IMR-90 (cell line): Measurements from ENCODE around the gene ZNF641. TPM values are rescaled to one million over a fixed set of nuclear protein-coding genes. Genes with fewer than 3 reads are reported as not detected.

Experiments used
- ATAC-seq: fragments of 200-7000 bp; cut with Tn5 transposase; 2 replicates; pipeline ENCODE4 v1.9.1; 2020; ENCODE audit warnings: low read depth, mild to moderate bottlenecking, moderate library complexity
- BruUV-seq: library from RNA; stranded (reverse); fragments of 400-500 nt; replicated peaks from 2 replicates; lab custom pipeline; 2021; lab: Mats Ljungman, UMichigan
- CTCF ChIA-PET: fragments of 300-600 bp; formaldehyde crosslinking; extraction: SDS; loops from one replicate; lab custom pipeline; 2021; ENCODE audit warnings: antibody characterized with exemption; lab: Yijun Ruan, JAX
- POLR2A ChIA-PET: fragments of 300-600 bp; sonication (Branson Sonifier 250); formaldehyde crosslinking; loops from one replicate; lab custom pipeline; 2022; ENCODE audit warnings: antibody characterized with exemption; ENCODE audit not compliant: unreplicated experiment; lab: Charles Lee
- DNase-seq: peaks from one replicate; pipeline ENCODE4 v3.0.0; 2013
- H2AFZ ChIP-seq: replicated peaks from 2 replicates; pipeline ENCODE3; 2013; ENCODE audit warnings: low read length, mild to moderate bottlenecking; ENCODE audit not compliant: poor library complexity
- H2AK5ac ChIP-seq: 2 replicates; pipeline ENCODE4 v1.6.1; 2013; ENCODE audit warnings: low read depth, low read length, inconsistent platforms
- H2AK9ac ChIP-seq: replicated peaks from 2 replicates; pipeline ENCODE3; 2013; ENCODE audit warnings: mild to moderate bottlenecking, low read depth, low read length, moderate library complexity; ENCODE audit not compliant: poor library complexity
- H2BK120ac ChIP-seq: 2 replicates; pipeline ENCODE4 v1.6.1; 2013; ENCODE audit warnings: low read depth, low read length, inconsistent platforms
- H2BK15ac ChIP-seq: 3 replicates; pipeline ENCODE4 v1.6.1; 2013; ENCODE audit warnings: low read depth, low read length, inconsistent platforms
- H2BK20ac ChIP-seq: 2 replicates; pipeline ENCODE4 v1.6.1; 2013; ENCODE audit warnings: low read depth, mild to moderate bottlenecking, inconsistent platforms, low read length, moderate library complexity
- H2BK5ac ChIP-seq: 2 replicates; pipeline ENCODE4 v1.6.1; 2013; ENCODE audit warnings: mild to moderate bottlenecking, low read depth, low read length, inconsistent platforms; ENCODE audit not compliant: poor library complexity, severe bottlenecking
- H3K14ac ChIP-seq: replicated peaks from 2 replicates; pipeline ENCODE4 v1.6.1; 2013; ENCODE audit warnings: low read depth, low read length, inconsistent platforms
- H3K18ac ChIP-seq: 2 replicates; pipeline ENCODE4 v1.6.1; 2013; ENCODE audit warnings: low read depth, low read length, control low read depth
- H3K23ac ChIP-seq: 2 replicates; pipeline ENCODE4 v1.6.1; 2013; ENCODE audit warnings: low read depth, low read length, inconsistent platforms
- H3K27ac ChIP-seq: 2 replicates; pipeline ENCODE4 v1.5.1; 2013; ENCODE audit warnings: mild to moderate bottlenecking, control low read depth, low read length; ENCODE audit not compliant: insufficient read depth
- H3K27me3 ChIP-seq: 2 replicates; pipeline ENCODE4 v1.6.1; 2013; ENCODE audit warnings: low read length; ENCODE audit not compliant: control insufficient read depth, insufficient read depth
- H3K36me3 ChIP-seq: 2 replicates; pipeline ENCODE4 v1.6.1; 2013; ENCODE audit warnings: low read length, mixed read lengths; ENCODE audit not compliant: control insufficient read depth, insufficient read depth
- H3K4ac ChIP-seq: 2 replicates; pipeline ENCODE4 v1.6.1; 2013; ENCODE audit warnings: low read depth, low read length, inconsistent platforms
- H3K4me1 ChIP-seq: 2 replicates; pipeline ENCODE4 v1.6.1; 2013; ENCODE audit warnings: low read length, mixed read lengths; ENCODE audit not compliant: control insufficient read depth, insufficient read depth
- H3K4me2 ChIP-seq: 2 replicates; pipeline ENCODE4 v1.6.1; 2013; ENCODE audit warnings: low read depth, mild to moderate bottlenecking, control low read depth, low read length, moderate library complexity
- H3K4me3 ChIP-seq: 2 replicates; pipeline ENCODE4 v1.5.1; 2013; ENCODE audit warnings: low read depth, mild to moderate bottlenecking, control low read depth, low read length, moderate library complexity; ENCODE audit not compliant: insufficient read depth
- H3K56ac ChIP-seq: 2 replicates; pipeline ENCODE4 v1.6.1; 2013; ENCODE audit warnings: low read length, inconsistent platforms; ENCODE audit not compliant: insufficient read depth; ENCODE audit errors: extremely low read depth
- H3K79me1 ChIP-seq, 2 experiments: 2 replicates each; pipeline ENCODE4 v1.6.1; 2013; ENCODE audit warnings: low read length in 2 of 2, inconsistent platforms in 1 of 2, low read depth in 1 of 2
- H3K9ac ChIP-seq: 2 replicates; pipeline ENCODE4 v1.6.1; 2013; ENCODE audit warnings: low read depth, low read length, control low read depth
- H3K9me1 ChIP-seq: 2 replicates; pipeline ENCODE4 v1.6.1; 2013; ENCODE audit warnings: low read length, inconsistent platforms; ENCODE audit not compliant: insufficient read depth
- H3K9me3 ChIP-seq: 2 replicates; pipeline ENCODE4 v1.6.1; 2013; ENCODE audit warnings: low read length; ENCODE audit not compliant: control insufficient read depth, insufficient read depth
- H4K20me1 ChIP-seq: 2 replicates; pipeline ENCODE4 v1.6.1; 2013; ENCODE audit warnings: low read length, inconsistent platforms; ENCODE audit not compliant: insufficient read depth
- H4K5ac ChIP-seq: 2 replicates; pipeline ENCODE4 v1.6.1; 2013; ENCODE audit warnings: mild to moderate bottlenecking, low read depth, low read length, control low read depth
- H4K8ac ChIP-seq, 2 experiments: 2 replicates each; pipeline ENCODE4 v1.6.1; 2013; ENCODE audit warnings: low read depth in 2 of 2, low read length in 2 of 2, control low read depth in 1 of 2, inconsistent platforms in 1 of 2
- H4K91ac ChIP-seq: 2 replicates; pipeline ENCODE4 v1.6.1; 2013; ENCODE audit warnings: low read depth, low read length, inconsistent platforms; ENCODE audit not compliant: insufficient read depth
- BHLHE40 ChIP-seq: fragments of 150-350 bp; IDR thresholded peaks from 2 replicates; pipeline ENCODE4 v1.6.1; 2016; ENCODE audit warnings: mild to moderate bottlenecking, low read depth, low read length
- CEBPB ChIP-seq: IDR thresholded peaks from 2 replicates; pipeline ENCODE4 v1.6.1; 2012; ENCODE audit warnings: low read depth, low read length, improper control_type of control experiment
- CHD1 ChIP-seq: IDR thresholded peaks from 2 replicates; pipeline ENCODE4 v1.6.1; 2012; ENCODE audit warnings: low read depth, low read length, improper control_type of control experiment
- CTCF ChIP-seq: conservative IDR thresholded peaks from 2 replicates; pipeline ENCODE4 v1.5.1; 2012; ENCODE audit warnings: mild to moderate bottlenecking, low read depth, low read length, improper control_type of control experiment
- ELK1 ChIP-seq: fragments of 150-350 bp; IDR thresholded peaks from 2 replicates; pipeline ENCODE4 v1.6.1; 2016; ENCODE audit warnings: low read depth, mild to moderate bottlenecking, low read length, moderate library complexity, borderline replicate concordance
- FOS ChIP-seq: fragments of 150-350 bp; IDR thresholded peaks from 2 replicates; pipeline ENCODE4 v1.6.1; 2016; ENCODE audit warnings: low read depth, low read length
- MAFK ChIP-seq: IDR thresholded peaks from 2 replicates; pipeline ENCODE4 v1.6.1; 2012; ENCODE audit warnings: low read depth, low read length, improper control_type of control experiment
- MAZ ChIP-seq: IDR thresholded peaks from 2 replicates; pipeline ENCODE4 v1.6.1; 2012; ENCODE audit warnings: low read depth, mild to moderate bottlenecking, low read length, improper control_type of control experiment, moderate library complexity, borderline replicate concordance
- MXI1 ChIP-seq: IDR thresholded peaks from 2 replicates; pipeline ENCODE4 v1.6.1; 2012; ENCODE audit warnings: low read depth, mild to moderate bottlenecking, low read length, moderate library complexity, borderline replicate concordance
- NFE2L2 ChIP-seq: fragments of 150-350 bp; IDR thresholded peaks from 2 replicates; pipeline ENCODE4 v1.6.1; 2016; ENCODE audit warnings: low read depth, mild to moderate bottlenecking, low read length
- POLR2A ChIP-seq: IDR thresholded peaks from 2 replicates; pipeline ENCODE4 v1.6.1; 2012; ENCODE audit warnings: mild to moderate bottlenecking, low read depth, low read length
- RAD21 ChIP-seq: IDR thresholded peaks from 2 replicates; pipeline ENCODE4 v1.6.1; 2012; ENCODE audit warnings: low read length, improper control_type of control experiment
- RCOR1 ChIP-seq: IDR thresholded peaks from 2 replicates; pipeline ENCODE4 v1.6.1; 2012; ENCODE audit warnings: mild to moderate bottlenecking, low read length, improper control_type of control experiment; ENCODE audit not compliant: insufficient replicate concordance
- RFX5 ChIP-seq: IDR thresholded peaks from 2 replicates; pipeline ENCODE4 v1.8.0; 2012; ENCODE audit warnings: low read depth, mild to moderate bottlenecking, low read length, moderate library complexity
- SMC3 ChIP-seq: fragments of 150-350 bp; IDR thresholded peaks from 2 replicates; pipeline ENCODE4 v1.6.1; 2016; ENCODE audit warnings: low read depth, mild to moderate bottlenecking, antibody characterized with exemption, low read length, moderate library complexity
- USF2 ChIP-seq: fragments of 150-350 bp; IDR thresholded peaks from 2 replicates; pipeline ENCODE4 v1.6.1; 2017; ENCODE audit warnings: mild to moderate bottlenecking, antibody characterized with exemption, low read length, low read depth
- WGBS, 2 experiments: methylation state at CpG; one replicate each; pipeline versions ENCODE4 v1.1.5 to v1.1.7; 2013; ENCODE audit warnings: missing lambda C conversion rate in 2 of 2; ENCODE audit not compliant: insufficient read length in 1 of 2; ENCODE audit errors: extremely low coverage in 2 of 2; 5-methylcytosine and 5-hydroxymethylcytosine counted together
- dilution Hi-C: fragments of 300-500 bp; cut with HindIII; formaldehyde crosslinking; loops from one replicate; pipeline ENCODE4 v1.14.3; 2018; ENCODE audit warnings: low sequenced_read_pairs; ENCODE audit not compliant: unreplicated experiment
- in situ Hi-C: fragments of 300-500 bp; cut with MboI; formaldehyde crosslinking; loops from 3 replicates; pipeline ENCODE4 v1.14.3; 2019; ENCODE audit warnings: low sequenced_read_pairs, inconsistent platforms, mixed read lengths
- intact Hi-C: fragments of 100-400 bp; cut with micrococcal nuclease; formaldehyde crosslinking; loops from 2 replicates; pipeline ENCODE4 v1.10.0; 2022
- polyA plus RNA-seq, 3 experiments: library from polyadenylated mRNA; depleted of rRNA; stranded (reverse); fragments of >200 nt; gene quantifications; 2 replicates each; pipeline ENCODE4 v1.2.3, GENCODE V29; 2012; ENCODE audit warnings: low replicate concordance in 1 of 3
- total RNA-seq: library from RNA; depleted of rRNA; stranded (reverse); fragments of >200 nt; gene quantifications from 2 replicates; pipeline ENCODE4 v1.2.3, GENCODE V29; 2012

The ZNF641 gene
- total and polyA plus RNA-seq, 2 of the 4 experiments (the other 2 are of a cell fraction) = 2.5 to 5.2 TPM

- in situ Hi-C loops (no loop called here), dilution Hi-C loops (no loop called here), intact Hi-C loops (no loop called here)
- H3K4me1 ChIP-seq = no peaks in the 10 kb centered on the region
- no peak overlapping the region for H2AK5ac ChIP-seq
- H3K56ac ChIP-seq = no peak overlapping the region
- no peaks in the 10 kb centered on the region for H3K79me1 ChIP-seq
- peaks cover 5% of the 10 kb centered on the region for H3K27me3 ChIP-seq
- H3K9me1 ChIP-seq = 0 out of 2 replicates have a peak, but pooled peaks cover 3% of the 10 kb centered on the region
- H2BK120ac ChIP-seq = no peak overlapping the region
- no peak overlapping the region for H3K14ac ChIP-seq
- no peak overlapping the region for H2BK20ac ChIP-seq
- TF ChIP-seq FOS = no peak
- no peak for TF ChIP-seq CTCF
- no peak for TF ChIP-seq NFE2L2
- no peak for TF ChIP-seq CEBPB
- TF ChIP-seq USF2 = no peak
- no peak for TF ChIP-seq MAFK
- TF ChIP-seq MXI1 = no peak
- no peak for TF ChIP-seq ELK1
- no peak for TF ChIP-seq SMC3
- no peak for TF ChIP-seq RAD21
- no peak for TF ChIP-seq POLR2A
- TF ChIP-seq MAZ = no peak
- no peak for TF ChIP-seq CHD1
- TF ChIP-seq BHLHE40 = no peak
- no peak for TF ChIP-seq RCOR1
- TF ChIP-seq RFX5 = no peak
- no peaks in the 10 kb centered on the region for H4K20me1 ChIP-seq
- no peak overlapping the region for H3K4ac ChIP-seq
- H3K9me3 ChIP-seq = no peaks in the 10 kb centered on the region
- no peak overlapping the region for H3K4me3 ChIP-seq
- no peak for ATAC-seq
- BruUV-seq = no TSS peak
- no peak overlapping the region for H2AFZ ChIP-seq
- POLR2A ChIA-PET = no interaction called here
- no peak overlapping the region for H2BK15ac ChIP-seq
- CTCF ChIA-PET = no interaction called here
- no peak for DNase-seq
- H3K18ac ChIP-seq = no peak overlapping the region
- no peak overlapping the region for H4K91ac ChIP-seq
- no CpG with 5 or more reads among the region's 2 CpGs for WGBS, 2 experiments
- no peaks in the 10 kb centered on the region for H3K36me3 ChIP-seq
- H3K4me2 ChIP-seq = no peak overlapping the region
- H3K23ac ChIP-seq = no peak overlapping the region
- no peak overlapping the region for H3K27ac ChIP-seq
- no peak overlapping the region for H2AK9ac ChIP-seq
- H3K9ac ChIP-seq = no peak overlapping the region
- no peak overlapping the region for H4K5ac ChIP-seq
- H2BK5ac ChIP-seq = no peak overlapping the region
- H4K8ac ChIP-seq = no peak overlapping the region
These were observed 58.7 kb downstream of the ZNF641 start for GRCh38 chr12:48292040-48292439.
